DMS79 treated with DMSO at 0.1 percent for 48 hours (cell line): ENCODE measurements around the gene UBR7.

ENCODE experiments used
- DNase-seq: peaks from one replicate; lab custom pipeline; 2025; lab: John Stamatoyannopoulos, UW

Gene UBR7

GRCh38 chr14:93249128-93249831 is 42.2 kb downstream of the UBR7 start:
- peak; percentile 42 for DNase-seq

GRCh38 chr14:93262446-93262845 is 55.4 kb downstream of the UBR7 start:
- DNase-seq = no peak

GRCh38 chr14:93263416-93263815 is 56.4 kb downstream of the UBR7 start:
- no peak for DNase-seq

GRCh38 chr14:93266127-93266526 is 59.1 kb downstream of the UBR7 start:
- no peak for DNase-seq

- no peak for DNase-seq
Measured at GRCh38 chr14:93267149-93267711, 60.2 kb downstream of the UBR7 start.

GRCh38 chr14:93268406-93268805 is 61.4 kb downstream of the UBR7 start:
- no peak for DNase-seq

GRCh38 chr14:93269341-93270068 is 62.4 kb downstream of the UBR7 start:
- DNase-seq = no peak

GRCh38 chr14:93271111-93271510 is 64.1 kb downstream of the UBR7 start:
- no peak for DNase-seq

- no peak for DNase-seq
Measured at GRCh38 chr14:93274055-93274806, 67.2 kb downstream of the UBR7 start.

GRCh38 chr14:93276031-93276716 is 69.1 kb downstream of the UBR7 start:
- DNase-seq = no peak
